Mucosa of gallbladder (tissue), 1 donor: ENCODE results near the gene HUNK. TPM values are rescaled to one million over a fixed set of nuclear protein-coding genes. Genes with fewer than 3 reads are reported as not detected.
A peak's percentile ranks its signal among the peaks of the same experiment; 100 is the strongest.

ENCODE experiments used
- DNase-seq: peaks from one replicate; pipeline ENCODE4 v3.0.0-alpha.2; 2020; ENCODE audit warnings: low spot score
- total RNA-seq: library from RNA; stranded (reverse); gene quantifications from one replicate; pipeline ENCODE4 v1.2.1, GENCODE V29; 2021
- donor health status: DM: no; HTN: no; CAD: no.

Gene HUNK
- total RNA-seq, 1 donor from 2014 or later = 4.0 TPM

DNA sequence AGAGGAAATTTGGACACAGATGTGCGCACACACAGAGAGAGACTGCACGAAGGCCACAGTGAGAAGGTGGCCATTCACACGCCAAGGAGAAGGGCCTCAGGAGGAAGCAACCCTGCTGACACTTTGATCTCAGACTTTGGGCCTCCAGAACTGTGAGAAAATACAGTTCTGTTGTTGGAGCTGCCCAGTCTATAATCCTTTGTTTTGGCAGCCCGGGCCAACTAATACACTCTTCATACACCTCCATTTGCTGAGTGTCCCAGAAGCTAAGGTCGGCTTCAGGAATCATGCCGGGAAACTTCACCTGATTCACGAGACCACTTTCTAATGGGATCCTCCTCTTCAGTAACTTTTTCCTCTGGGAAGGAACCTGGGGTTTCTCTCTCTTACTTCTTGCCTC lies 23.2 kb downstream of the HUNK start:
- no peak for DNase-seq

- DNase-seq = no peak
These were observed 24.5 kb downstream of the HUNK start for GRCh38 chr21:31897311-31897710.

GRCh38 chr21:31898933-31899630 lies 26.3 kb downstream of the HUNK start:
- no peak for DNase-seq

- peak; percentile 87 for DNase-seq
These were observed 27.5 kb downstream of the HUNK start for GRCh38 chr21:31900121-31900895.

GRCh38 chr21:31901315-31901714 lies 28.5 kb downstream of the HUNK start:
- peak; percentile 44 for DNase-seq

DNA sequence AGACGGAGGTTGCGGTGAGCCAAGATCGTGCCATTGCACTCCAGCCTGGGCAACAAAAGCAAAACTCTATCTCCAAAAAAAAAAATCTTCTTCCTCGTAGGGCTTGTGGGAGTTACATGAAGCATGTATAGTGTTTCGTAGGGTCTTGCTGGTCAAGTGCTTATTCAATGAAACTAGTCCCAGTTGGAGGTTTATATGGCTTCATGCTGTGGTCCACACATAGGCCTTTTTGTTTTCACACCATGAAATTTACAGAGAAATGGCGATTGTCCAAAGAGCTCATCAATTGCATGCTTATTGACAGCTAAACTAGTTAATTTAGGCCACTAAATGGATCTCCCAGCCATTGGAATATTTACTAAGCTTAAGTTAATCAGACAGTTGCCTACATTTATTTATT lies 29.6 kb downstream of the HUNK start:
- DNase-seq = no peak

DNA sequence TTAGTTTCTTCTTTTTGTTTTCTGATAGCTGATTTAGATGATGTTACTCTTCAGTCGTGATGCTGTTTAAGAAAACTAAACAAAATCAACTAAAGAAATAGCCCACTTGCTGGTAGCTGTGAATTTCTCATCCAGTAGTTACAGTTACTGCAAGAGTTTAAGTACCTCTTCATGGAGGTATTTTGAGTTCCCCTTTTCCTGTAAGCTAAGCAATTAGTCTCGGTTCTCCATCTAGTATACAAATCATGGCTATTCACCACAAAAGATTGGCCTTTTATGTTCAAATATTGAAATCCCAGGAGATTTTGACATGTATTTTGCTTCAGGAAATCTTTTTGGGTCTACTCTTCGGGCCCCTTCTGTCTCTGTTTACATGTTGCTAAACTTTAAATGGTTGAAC lies 31.1 kb downstream of the HUNK start:
- DNase-seq = no peak

- no peak for DNase-seq
These were observed 33.0 kb downstream of the HUNK start for GRCh38 chr21:31905503-31906451.

DNA sequence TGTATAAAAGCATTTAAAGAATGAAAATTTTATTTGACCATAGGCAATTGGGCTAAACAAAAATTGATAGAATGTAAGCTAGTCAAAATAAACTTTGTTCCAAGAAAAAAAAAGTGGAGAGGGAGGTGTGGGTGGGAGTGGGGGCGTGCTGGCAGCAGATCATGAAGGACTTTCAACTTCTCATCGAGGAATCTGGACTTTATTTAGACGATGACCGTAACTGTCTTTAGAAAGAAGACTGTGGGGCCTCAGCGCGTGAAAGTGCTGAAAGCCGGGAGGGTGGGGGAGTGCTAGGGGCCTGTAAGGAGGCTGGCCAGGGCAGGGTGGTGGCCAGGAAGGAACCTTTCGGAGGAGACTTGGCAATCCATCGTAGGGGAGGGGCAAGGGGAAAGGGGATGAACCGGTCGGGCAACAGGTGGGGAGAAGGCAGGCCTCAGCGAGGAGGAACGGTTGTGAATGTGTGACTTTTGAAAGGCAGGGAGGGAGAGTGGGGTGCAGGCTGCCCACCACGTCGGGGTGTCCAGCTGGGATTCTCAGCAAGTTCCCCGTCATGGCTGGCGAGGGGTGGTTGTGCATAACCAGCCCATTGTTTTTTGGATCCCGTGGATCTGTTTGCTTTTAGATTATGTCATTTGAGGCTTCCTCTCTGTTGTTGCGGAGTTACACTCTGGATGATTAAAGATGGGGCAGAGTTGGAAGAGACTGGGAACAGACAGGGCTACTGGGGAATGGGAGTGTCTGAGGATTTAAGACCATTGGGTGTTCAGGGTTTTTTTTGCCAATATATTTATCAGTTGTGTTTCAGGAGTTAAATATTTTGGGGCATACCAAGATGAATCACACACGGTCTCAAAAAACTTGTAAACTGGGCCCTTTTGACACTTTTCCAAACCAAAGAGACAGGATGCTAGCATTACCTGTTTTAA lies 35.5 kb downstream of the HUNK start:
- peak; percentile 40 for DNase-seq

- no peak for DNase-seq
These were observed 36.6 kb downstream of the HUNK start for GRCh38 chr21:31909153-31910073.

GRCh38 chr21:31910074-31910470 lies 37.3 kb downstream of the HUNK start:
- no peak for DNase-seq

DNA sequence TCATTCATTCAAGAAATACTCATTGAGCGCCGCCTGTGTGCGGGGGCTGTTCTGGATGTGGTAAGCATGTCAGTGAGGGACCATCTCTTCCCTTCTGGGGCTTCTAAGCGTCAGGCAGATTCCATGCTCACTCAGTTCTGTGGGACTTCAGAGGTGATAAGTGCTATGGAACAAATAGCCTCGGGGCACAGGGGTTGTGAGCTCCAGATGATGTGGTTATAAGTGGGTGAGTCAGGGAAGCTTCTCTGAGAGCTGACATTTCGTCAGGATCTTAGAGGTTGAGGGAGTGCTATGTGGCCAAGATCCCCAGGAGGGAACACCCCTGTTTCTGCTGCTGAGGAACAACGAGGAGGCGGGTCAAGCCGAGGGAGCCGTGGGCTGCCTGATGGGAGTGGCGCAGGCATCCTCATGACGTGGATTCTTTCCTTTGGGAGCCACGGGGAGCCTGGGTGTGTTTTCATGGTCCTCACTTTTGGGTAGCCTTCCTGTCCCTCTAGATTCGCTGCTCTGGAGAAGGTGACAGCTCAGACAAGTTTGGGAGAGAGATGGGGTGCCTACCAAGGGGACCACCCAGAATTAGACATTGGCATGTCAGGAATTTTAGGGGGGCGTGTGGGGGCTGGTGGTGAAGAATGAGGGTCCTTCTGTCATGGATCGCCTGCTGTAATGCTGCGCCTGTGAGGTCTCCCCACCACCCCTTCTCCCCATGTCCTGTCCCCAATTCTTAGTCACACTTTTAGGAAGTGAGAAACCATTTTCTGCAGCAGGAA lies 38.5 kb downstream of the HUNK start:
- DNase-seq = no peak

GRCh38 chr21:31912501-31912900 lies 39.7 kb downstream of the HUNK start:
- DNase-seq = no peak

DNA sequence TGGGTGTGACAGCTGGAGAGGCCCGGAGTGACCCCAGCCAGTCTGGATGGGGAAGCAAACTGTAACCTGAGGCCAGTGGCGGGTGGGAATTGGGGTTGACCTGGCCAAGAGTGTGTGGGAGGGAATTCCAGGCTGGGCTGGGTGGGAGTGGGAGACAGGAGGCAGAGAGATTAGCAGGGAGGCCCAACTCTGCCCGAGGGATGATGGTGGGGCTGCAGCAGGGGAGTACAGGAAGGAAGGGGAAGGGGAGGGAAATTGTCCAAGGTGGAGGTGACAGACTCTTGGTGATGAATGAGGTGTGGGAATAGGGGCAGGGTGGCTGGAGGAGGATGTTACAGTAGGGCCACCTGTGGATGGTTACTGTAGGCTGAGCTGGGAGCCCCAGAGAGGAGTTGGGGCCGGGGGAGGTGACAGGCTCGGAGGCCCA lies 40.4 kb downstream of the HUNK start:
- no peak for DNase-seq

GRCh38 chr21:31914472-31914871 lies 41.7 kb downstream of the HUNK start:
- no peak for DNase-seq

GRCh38 chr21:31915566-31915965 lies 42.7 kb downstream of the HUNK start:
- no peak for DNase-seq

DNA sequence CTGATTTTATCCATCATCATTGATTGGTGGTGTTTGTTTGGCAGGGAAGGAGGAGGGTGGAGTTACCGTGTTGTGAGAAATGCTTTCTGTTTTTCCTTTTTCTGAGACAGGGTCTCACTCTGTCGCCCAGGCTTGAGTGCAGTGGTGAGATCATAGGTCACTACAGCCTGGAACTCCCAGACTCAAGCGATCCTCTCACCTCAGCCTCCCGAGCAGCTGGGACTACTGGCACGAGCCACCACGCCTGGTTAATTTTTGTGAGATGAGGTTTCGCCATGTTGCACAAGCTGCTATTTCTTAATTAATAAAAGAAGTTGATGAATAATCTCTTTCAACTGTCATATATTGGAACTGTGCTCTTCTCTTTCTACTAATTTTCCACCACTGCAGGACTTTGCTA lies 44.3 kb downstream of the HUNK start:
- no peak for DNase-seq

- DNase-seq = no peak
These were observed 45.5 kb downstream of the HUNK start for GRCh38 chr21:31918250-31918775.

GRCh38 chr21:31920275-31920674 lies 47.5 kb downstream of the HUNK start:
- DNase-seq = no peak
